Stimulated activated CD8-positive, alpha-beta memory T cell treated with anti-CD3 and anti-CD28 coated beads, Interleukin-2, amount 100 ng/mL, for 1 hour (primary cell): ENCODE results near the gene PTPRG.

Experiments used
- DNase-seq, 2 donors: peaks; one replicate each; pipeline ENCODE4 v3.0.0-alpha.2; 2020; ENCODE audit warnings: low read depth in 2 of 2

PTPRG gene

GRCh38 chr3:61960976-61961375 lies 399.6 kb downstream of the PTPRG start:
- DNase-seq: no peak

- no peak for DNase-seq
These were observed 400.5 kb downstream of the PTPRG start for GRCh38 chr3:61961900-61962299.

GRCh38 chr3:61964566-61964965 lies 403.2 kb downstream of the PTPRG start:
- DNase-seq: no peak

- no peak for DNase-seq
These were observed 404.4 kb downstream of the PTPRG start for GRCh38 chr3:61965770-61966131.

GRCh38 chr3:61966200-61966599 lies 404.8 kb downstream of the PTPRG start:
- no peak for DNase-seq

- DNase-seq: no peak
These were observed 405.6 kb downstream of the PTPRG start for GRCh38 chr3:61967019-61967418.

- DNase-seq: no peak
These were observed 406.6 kb downstream of the PTPRG start for GRCh38 chr3:61967937-61968336.

- no peak for DNase-seq
These were observed 413.3 kb downstream of the PTPRG start for GRCh38 chr3:61974662-61975061.

GRCh38 chr3:61975199-61975598 lies 413.8 kb downstream of the PTPRG start:
- no peak for DNase-seq

GRCh38 chr3:61975936-61976335 lies 414.6 kb downstream of the PTPRG start:
- no peak for DNase-seq

- DNase-seq: no peak
These were observed 417.4 kb downstream of the PTPRG start for GRCh38 chr3:61978460-61979419.

- DNase-seq: no peak
These were observed 418.3 kb downstream of the PTPRG start for GRCh38 chr3:61979638-61980037.

- no peak for DNase-seq
These were observed 418.7 kb downstream of the PTPRG start for GRCh38 chr3:61980041-61980440.

- no peak for DNase-seq
These were observed 419.7 kb downstream of the PTPRG start for GRCh38 chr3:61981060-61981459.

GRCh38 chr3:61983479-61983878 lies 422.1 kb downstream of the PTPRG start:
- DNase-seq: no peak

- no peak for DNase-seq
These were observed 423.6 kb downstream of the PTPRG start for GRCh38 chr3:61985020-61985419.

GRCh38 chr3:61986473-61986872 lies 425.1 kb downstream of the PTPRG start:
- DNase-seq: no peak

- DNase-seq: no peak
These were observed 428.3 kb downstream of the PTPRG start for GRCh38 chr3:61989681-61990080.

- no peak for DNase-seq
These were observed 429.1 kb downstream of the PTPRG start for GRCh38 chr3:61990327-61991027.

- no peak for DNase-seq
These were observed 430.3 kb downstream of the PTPRG start for GRCh38 chr3:61991706-61992105.

GRCh38 chr3:61996366-61996765 lies 435.0 kb downstream of the PTPRG start:
- no peak for DNase-seq

- no peak for DNase-seq
These were observed 435.7 kb downstream of the PTPRG start for GRCh38 chr3:61997101-61997500.

GRCh38 chr3:62003835-62004234 lies 442.5 kb downstream of the PTPRG start:
- DNase-seq: no peak
